Measurements from ENCODE around the gene FGF14.

The FGF14 gene

DNA sequence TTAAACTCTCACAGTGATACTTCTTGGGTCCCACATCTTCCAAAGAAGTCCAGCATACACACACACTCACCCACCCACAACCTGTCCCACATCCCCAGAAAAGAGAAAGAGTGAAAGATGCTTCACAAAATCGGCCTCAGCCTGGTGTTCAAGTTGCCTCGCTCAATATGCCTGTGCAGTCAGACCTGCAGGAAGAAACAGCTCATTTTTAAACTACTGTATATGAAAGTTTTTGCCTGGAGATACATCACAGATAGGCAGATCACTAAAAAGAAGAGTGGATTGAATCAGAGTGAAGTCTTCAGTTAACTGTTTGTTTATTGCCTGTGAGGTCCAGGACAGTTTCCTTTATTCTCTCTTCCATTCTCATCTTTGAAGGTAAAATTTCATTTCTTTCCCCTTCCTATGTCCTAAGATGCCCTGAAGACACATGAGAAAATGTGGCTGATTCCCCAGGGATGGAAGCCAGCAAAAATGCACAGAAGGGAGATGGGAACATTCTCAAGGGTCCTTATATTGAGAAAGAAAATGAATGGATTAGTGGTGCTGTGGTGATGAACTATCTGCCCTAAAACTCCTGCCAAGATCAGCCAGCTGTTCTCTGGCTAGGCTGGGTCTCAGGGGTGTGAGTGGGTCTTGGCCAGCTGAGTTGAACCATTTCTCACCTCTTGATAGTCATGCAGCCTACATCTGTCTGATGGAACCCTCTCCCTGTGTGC lies 690.4 kb downstream of the FGF14 start:
- no peak overlapping the region for H3K4me3 ChIP-seq (replicated peaks; ENCODE audit: low read depth, low read length)
- DNase-seq (ENCODE audit: extremely low read depth, low read depth): no peak
- TF ChIP-seq, protein P1, sequence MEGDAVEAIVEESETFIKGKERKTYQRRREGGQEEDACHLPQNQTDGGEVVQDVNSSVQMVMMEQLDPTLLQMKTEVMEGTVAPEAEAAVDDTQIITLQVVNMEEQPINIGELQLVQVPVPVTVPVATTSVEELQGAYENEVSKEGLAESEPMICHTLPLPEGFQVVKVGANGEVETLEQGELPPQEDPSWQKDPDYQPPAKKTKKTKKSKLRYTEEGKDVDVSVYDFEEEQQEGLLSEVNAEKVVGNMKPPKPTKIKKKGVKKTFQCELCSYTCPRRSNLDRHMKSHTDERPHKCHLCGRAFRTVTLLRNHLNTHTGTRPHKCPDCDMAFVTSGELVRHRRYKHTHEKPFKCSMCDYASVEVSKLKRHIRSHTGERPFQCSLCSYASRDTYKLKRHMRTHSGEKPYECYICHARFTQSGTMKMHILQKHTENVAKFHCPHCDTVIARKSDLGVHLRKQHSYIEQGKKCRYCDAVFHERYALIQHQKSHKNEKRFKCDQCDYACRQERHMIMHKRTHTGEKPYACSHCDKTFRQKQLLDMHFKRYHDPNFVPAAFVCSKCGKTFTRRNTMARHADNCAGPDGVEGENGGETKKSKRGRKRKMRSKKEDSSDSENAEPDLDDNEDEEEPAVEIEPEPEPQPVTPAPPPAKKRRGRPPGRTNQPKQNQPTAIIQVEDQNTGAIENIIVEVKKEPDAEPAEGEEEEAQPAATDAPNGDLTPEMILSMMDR (IDR thresholded peaks at IDR 0.05; ENCODE audit: low read depth, low read length, missing control alignments): no peak

DNA sequence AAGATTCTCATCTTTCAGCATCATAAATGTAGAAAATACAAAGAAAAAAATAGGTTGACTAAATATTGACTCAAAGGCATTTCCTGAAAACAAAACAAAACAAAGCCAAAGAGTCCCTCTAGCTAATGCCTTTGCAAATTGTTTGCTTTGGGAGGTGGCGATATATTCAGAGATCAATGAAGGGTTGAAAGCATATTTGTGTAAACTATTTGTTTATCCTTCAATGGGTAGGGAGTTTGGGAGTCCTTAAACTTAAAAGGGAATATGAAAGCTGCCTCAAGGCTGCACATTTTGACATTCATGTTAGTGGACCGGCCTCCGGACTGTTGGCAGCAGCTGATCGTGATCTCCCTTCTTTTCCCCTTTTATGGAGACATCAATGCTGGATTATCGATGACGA lies 691.9 kb downstream of the FGF14 start:
- DNase-seq (ENCODE audit: extremely low read depth, low read depth): no peak
- no peak overlapping the region for H3K4me3 ChIP-seq (replicated peaks; ENCODE audit: low read depth, low read length)
- TF ChIP-seq, protein P1 (IDR thresholded peaks at IDR 0.05; ENCODE audit: low read depth, low read length, missing control alignments): no peak

DNA sequence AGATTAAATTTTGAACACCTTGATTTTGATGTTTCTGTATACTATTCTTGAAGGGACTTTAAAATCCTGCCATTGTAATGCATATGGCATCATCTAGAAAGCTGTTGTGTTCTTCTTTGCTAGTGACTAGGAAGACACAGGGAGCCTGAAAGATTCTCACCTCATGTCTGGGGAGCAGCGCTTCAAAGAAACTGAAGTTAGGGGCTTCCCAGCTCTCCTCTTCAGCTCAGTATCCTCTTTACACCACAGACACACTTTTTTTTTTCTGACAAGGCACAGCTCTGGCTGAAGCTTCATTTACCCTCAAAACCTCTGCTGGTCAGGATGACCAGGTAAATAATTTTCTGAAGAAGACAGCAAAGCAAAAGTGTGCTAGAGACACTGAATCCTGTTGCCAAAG lies 693.7 kb downstream of the FGF14 start:
- H3K4me3 ChIP-seq (replicated peaks; ENCODE audit: low read depth, low read length): no peak overlapping the region
- TF ChIP-seq, protein P1 (IDR thresholded peaks at IDR 0.05; ENCODE audit: low read depth, low read length, missing control alignments): no peak
- DNase-seq (ENCODE audit: extremely low read depth, low read depth): no peak

DNA sequence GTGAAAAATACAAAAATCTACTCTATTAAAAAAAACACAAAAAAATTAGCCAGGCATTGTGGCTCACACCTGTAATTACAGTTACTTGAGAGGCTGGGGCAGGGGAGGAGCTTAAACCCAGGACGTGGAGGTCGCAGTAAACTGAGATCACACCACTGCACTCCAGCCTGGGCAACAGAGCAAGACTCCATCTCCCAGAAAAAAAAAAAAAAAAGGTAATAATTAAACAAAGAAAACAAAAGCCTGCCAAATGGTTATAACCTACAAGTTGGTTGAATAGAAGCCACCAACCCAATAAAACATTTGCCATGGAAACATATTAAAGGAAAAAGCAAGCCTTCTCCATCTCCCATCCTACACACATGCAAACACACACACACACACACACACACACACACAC lies 694.2 kb downstream of the FGF14 start:
- no peak for DNase-seq (ENCODE audit: extremely low read depth, low read depth)
- TF ChIP-seq, protein P1 (IDR thresholded peaks at IDR 0.05; ENCODE audit: low read depth, low read length, missing control alignments): no peak
- no peak overlapping the region for H3K4me3 ChIP-seq (replicated peaks; ENCODE audit: low read depth, low read length)

DNA sequence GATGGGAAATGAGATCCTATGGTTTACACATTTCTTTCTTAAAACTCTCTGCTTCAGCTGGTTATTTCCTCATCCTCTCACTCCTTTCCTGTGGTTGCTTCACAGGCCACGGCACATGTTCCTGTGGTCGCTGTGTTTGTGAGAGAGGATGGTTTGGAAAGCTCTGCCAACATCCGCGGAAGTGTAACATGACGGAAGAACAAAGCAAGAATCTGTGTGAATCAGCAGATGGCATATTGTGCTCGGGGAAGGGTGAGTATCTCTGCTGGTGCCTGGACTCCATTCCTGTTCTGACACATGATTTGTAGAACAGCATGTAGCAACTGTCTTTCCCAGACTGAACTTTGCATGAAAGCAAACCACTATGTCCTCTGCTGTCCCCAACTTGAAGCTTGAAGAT lies 695.2 kb downstream of the FGF14 start:
- TF ChIP-seq, protein P1 (IDR thresholded peaks at IDR 0.05; ENCODE audit: low read depth, low read length, missing control alignments): no peak
- no peak overlapping the region for H3K4me3 ChIP-seq (replicated peaks; ENCODE audit: low read depth, low read length)
- DNase-seq (ENCODE audit: extremely low read depth, low read depth): peak; percentile 79

DNA sequence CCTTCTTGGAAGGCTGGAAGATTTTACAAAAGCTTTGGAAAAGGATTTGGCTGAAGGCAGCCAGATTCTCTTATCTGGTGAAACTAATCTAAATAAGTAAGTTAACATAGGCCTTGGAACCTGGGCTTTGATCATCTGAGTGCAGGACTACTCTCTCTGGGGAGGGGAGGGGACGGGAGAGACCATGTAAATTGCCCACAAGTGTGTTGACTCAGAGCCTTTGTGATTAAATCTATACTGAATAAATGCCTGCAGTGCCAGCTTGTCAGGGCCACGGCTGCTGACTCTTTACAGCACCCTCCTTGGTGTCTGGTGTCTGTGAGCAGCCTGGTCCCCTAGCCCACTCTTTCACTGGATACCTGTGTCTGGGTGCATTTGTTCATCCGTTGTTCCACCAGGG lies 698.0 kb downstream of the FGF14 start:
- no peak for DNase-seq (ENCODE audit: extremely low read depth, low read depth)
- TF ChIP-seq, protein P1 (IDR thresholded peaks at IDR 0.05; ENCODE audit: low read depth, low read length, missing control alignments): no peak
- H3K4me3 ChIP-seq (replicated peaks; ENCODE audit: low read depth, low read length): no peak overlapping the region

DNA sequence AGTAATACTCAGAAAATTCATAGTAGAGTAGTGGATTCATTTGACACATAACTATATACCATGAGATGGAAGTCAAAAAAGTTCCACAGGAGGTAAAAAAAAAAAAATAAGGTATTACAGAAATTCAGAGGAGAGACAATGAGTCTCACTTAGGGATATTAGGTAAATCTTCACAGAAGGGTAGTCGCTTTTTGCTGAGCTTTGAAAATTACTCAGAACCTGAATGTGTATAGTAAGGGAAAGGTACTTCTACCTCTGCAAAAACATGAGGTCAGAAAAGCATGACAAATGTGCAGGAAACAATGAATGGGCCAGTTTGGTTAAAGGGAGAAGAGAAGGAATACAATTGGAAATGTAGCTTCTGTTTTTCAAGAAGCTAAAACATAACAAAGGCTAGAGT lies 698.8 kb downstream of the FGF14 start:
- TF ChIP-seq, protein P1 (IDR thresholded peaks at IDR 0.05; ENCODE audit: low read depth, low read length, missing control alignments): no peak
- DNase-seq (ENCODE audit: extremely low read depth, low read depth): no peak
- H3K4me3 ChIP-seq (replicated peaks; ENCODE audit: low read depth, low read length): no peak overlapping the region

Measured in HFF-Myc (cell line).